DOHH2 (cell line): Measurements from ENCODE around the gene DMRTC1B.
"Not testable (repeated sequence)": the region's sequence is repeated elsewhere in the genome, so short reads cannot be mapped to it uniquely, and the experiment has no call there.

ENCODE experiments used
- H3F3A ChIP-seq: fragments of 200-600 bp; sonication (generic), shearing (Covaris generic); 2 replicates; pipeline ENCODE4 v1.6.0; 2016; ENCODE audit warnings: antibody characterized with exemption, mild to moderate bottlenecking; ENCODE audit not compliant: control insufficient read depth, insufficient read depth
- H3K27ac ChIP-seq: fragments of 200-600 bp; sonication (generic); 2 replicates; pipeline ENCODE4 v1.5.1; 2014; ENCODE audit warnings: low read depth, mild to moderate bottlenecking, low read length, moderate library complexity
- H3K27me3 ChIP-seq: fragments of 200-600 bp; sonication (generic); 2 replicates; pipeline ENCODE4 v1.6.1; 2014; ENCODE audit warnings: mild to moderate bottlenecking, low read length, mixed read lengths; ENCODE audit not compliant: control insufficient read depth
- H3K36me3 ChIP-seq: fragments of 200-600 bp; sonication (generic); 2 replicates; pipeline ENCODE4 v1.6.1; 2014; ENCODE audit warnings: mild to moderate bottlenecking, low read length, moderate library complexity, mixed read lengths; ENCODE audit not compliant: control insufficient read depth
- H3K4me1 ChIP-seq: fragments of 200-600 bp; sonication (generic); 2 replicates; pipeline ENCODE4 v1.6.1; 2014; ENCODE audit warnings: mild to moderate bottlenecking, low read length, mixed read lengths; ENCODE audit not compliant: control insufficient read depth
- H3K4me2 ChIP-seq: fragments of 200-600 bp; sonication (generic); 2 replicates; pipeline ENCODE4 v1.6.0; 2014; ENCODE audit warnings: mild to moderate bottlenecking, low read length, moderate library complexity
- H3K4me3 ChIP-seq: fragments of 200-600 bp; sonication (generic); 2 replicates; pipeline ENCODE4 v1.5.1; 2014; ENCODE audit warnings: mild to moderate bottlenecking, low read length, mixed read lengths
- H3K79me2 ChIP-seq: fragments of 200-600 bp; sonication (generic); 2 replicates; pipeline ENCODE4 v1.6.1; 2014; ENCODE audit warnings: mild to moderate bottlenecking, low read length, mixed read lengths; ENCODE audit not compliant: control insufficient read depth
- H3K9me2 ChIP-seq: fragments of 200-600 bp; sonication (generic); replicated peaks from 2 replicates; pipeline ENCODE4 v1.6.1; 2014; ENCODE audit warnings: mild to moderate bottlenecking, low read length, mixed read lengths; ENCODE audit not compliant: control insufficient read depth
- H3K9me3 ChIP-seq: fragments of 200-600 bp; sonication (generic); 2 replicates; pipeline ENCODE4 v1.6.1; 2014; ENCODE audit warnings: antibody characterized with exemption, low read length, mixed read lengths; ENCODE audit not compliant: control insufficient read depth, insufficient read depth
- H4K20me1 ChIP-seq: fragments of 200-600 bp; sonication (generic); 2 replicates; pipeline ENCODE4 v1.6.0; 2014; ENCODE audit warnings: low read depth, mild to moderate bottlenecking, antibody characterized with exemption, low read length, moderate library complexity; ENCODE audit not compliant: control insufficient read depth, insufficient read depth
- EZH2phosphoT487 ChIP-seq: fragments of 200-600 bp; sonication (generic); IDR thresholded peaks from 2 replicates; pipeline ENCODE4 v1.6.1; 2017; ENCODE audit warnings: borderline replicate concordance, mild to moderate bottlenecking, antibody characterized with exemption, low read length, moderate library complexity, mixed read lengths
- TF ChIP-seq, protein P1 (sequence below): fragments of 200-600 bp; sonication (generic); IDR thresholded peaks from one replicate; pipeline ENCODE4 v1.5.1; 2014; ENCODE audit warnings: antibody characterized with exemption, mild to moderate bottlenecking, low read depth, low read length; ENCODE audit not compliant: poor library complexity, severe bottlenecking

Gene DMRTC1B, protein sequence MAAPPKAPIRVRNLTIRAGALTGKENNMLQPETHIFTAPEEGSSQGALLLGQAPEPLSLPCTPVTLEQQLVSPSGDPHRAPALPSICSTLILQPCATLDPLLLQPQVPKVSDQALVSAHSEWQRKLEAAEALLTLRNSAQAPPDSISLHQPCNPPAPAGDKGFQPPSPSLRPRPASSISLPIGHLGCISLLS

DNA sequence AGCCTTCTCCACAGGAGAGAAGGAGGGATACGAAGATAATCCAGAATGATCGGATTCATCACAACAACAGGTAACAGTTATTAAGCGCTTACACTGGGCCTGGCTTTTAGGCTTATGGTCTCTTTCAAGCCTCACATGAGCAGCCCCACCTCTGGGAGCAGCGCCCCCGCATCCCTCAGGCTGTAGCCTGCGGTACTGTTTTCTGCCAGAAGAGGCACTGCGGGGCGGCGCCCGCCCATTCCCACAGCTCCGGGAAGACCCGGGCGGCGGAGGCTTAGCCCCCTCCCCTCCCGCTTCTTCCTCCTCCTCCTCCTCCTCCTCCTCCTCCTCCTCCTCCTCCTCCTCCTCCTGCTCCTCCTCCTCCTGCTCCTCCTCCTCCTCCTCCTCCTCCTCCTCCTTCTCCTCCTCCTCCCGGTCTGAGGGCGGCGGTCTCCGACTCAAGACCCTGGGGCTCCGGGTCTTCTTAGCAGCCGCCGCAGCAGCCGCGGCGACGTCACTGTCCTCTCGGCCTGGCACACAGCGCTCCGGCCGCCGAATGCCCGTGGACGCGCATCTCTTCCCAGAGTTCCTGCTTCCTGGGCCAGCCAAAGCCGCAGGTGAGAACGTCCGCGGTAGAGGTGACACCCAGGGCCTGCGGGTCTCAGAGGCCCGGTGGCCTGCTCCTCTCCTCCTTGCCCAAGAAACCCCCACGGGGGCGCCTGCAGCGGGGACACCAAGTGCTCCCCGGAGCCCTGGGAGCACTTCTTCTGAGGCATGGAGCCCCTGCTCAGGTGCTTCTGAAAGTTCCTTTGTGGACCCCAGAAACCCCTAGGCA lies at the start of gene DMRTC1B:
TSS of gene DMRTC1B (plus strand) at position 238 of the 814 bp plus-strand sequence. CDS start 68,246 bp downstream, outside the sequence.
- H3K36me3 ChIP-seq, H3K4me2 ChIP-seq, H3K4me3 ChIP-seq, H3K9me2 ChIP-seq, H3F3A ChIP-seq, H3K4me1 ChIP-seq, H3K79me2 ChIP-seq, H3K27me3 ChIP-seq, H3K9me3 ChIP-seq, H4K20me1 ChIP-seq, H3K27ac ChIP-seq: not testable (repeated sequence)

DNA sequence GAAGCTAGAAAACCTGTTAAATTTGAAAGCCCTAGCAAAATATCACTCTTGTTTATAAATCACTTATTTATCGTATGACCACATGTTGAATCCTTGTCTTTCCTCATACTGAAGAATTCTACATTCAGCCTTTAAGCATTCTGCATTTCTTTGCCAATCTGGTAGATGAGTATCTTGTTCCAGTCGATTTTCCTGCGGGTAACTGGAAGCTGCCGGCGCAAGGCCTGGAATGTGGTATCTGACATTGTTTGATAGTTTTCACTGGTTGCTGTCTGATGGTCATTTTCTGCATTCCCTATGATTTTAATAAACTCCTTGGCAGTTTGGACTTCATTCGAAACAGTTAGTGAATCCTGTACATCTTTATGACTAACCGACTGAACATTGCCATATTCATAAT lies 48.8 kb upstream of the DMRTC1B start:
- Histone ChIP-seq H3K4me3 (no peak overlapping the region), H3K27ac (no peak overlapping the region), H3K9me3 (no peaks in the 10 kb centered on the region), H4K20me1 (no peaks in the 10 kb centered on the region), H3K36me3 (no peaks in the 10 kb centered on the region), H3K27me3 (no peaks in the 10 kb centered on the region), H3K79me2 (no peaks in the 10 kb centered on the region), H3K9me2 (no peaks in the 10 kb centered on the region), H3K4me1 (no peaks in the 10 kb centered on the region), H3K4me2 (no peak overlapping the region), H3F3A (no peaks in the 10 kb centered on the region)
- no peak for TF ChIP-seq EZH2phosphoT487
- TF ChIP-seq, protein P1, sequence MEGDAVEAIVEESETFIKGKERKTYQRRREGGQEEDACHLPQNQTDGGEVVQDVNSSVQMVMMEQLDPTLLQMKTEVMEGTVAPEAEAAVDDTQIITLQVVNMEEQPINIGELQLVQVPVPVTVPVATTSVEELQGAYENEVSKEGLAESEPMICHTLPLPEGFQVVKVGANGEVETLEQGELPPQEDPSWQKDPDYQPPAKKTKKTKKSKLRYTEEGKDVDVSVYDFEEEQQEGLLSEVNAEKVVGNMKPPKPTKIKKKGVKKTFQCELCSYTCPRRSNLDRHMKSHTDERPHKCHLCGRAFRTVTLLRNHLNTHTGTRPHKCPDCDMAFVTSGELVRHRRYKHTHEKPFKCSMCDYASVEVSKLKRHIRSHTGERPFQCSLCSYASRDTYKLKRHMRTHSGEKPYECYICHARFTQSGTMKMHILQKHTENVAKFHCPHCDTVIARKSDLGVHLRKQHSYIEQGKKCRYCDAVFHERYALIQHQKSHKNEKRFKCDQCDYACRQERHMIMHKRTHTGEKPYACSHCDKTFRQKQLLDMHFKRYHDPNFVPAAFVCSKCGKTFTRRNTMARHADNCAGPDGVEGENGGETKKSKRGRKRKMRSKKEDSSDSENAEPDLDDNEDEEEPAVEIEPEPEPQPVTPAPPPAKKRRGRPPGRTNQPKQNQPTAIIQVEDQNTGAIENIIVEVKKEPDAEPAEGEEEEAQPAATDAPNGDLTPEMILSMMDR: no peak

DNA sequence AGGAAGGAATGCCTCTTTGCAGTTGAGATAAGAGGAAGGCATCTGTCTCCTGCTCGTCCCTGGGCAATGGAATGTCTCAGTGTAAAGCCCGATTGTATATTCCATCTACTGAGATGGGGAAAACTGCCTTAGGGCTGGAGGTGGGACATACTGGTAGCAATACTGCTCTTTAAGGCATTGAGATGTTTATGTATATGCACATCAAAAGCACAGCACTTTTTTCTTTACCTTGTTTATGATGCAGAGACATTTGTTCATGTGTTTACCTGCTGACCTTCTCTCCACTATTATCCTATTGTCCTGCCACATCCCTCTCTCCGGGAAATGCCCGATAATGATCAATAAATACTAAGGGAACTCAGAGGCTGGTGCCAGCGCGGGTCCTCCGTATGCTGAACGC lies 43.1 kb upstream of the DMRTC1B start:
- not testable (repeated sequence) for H3K4me3 ChIP-seq, H3K36me3 ChIP-seq, H4K20me1 ChIP-seq, H3K79me2 ChIP-seq, H3K27me3 ChIP-seq, H3K4me2 ChIP-seq, H3K27ac ChIP-seq, H3K4me1 ChIP-seq, H3K9me2 ChIP-seq, H3F3A ChIP-seq, H3K9me3 ChIP-seq

DNA sequence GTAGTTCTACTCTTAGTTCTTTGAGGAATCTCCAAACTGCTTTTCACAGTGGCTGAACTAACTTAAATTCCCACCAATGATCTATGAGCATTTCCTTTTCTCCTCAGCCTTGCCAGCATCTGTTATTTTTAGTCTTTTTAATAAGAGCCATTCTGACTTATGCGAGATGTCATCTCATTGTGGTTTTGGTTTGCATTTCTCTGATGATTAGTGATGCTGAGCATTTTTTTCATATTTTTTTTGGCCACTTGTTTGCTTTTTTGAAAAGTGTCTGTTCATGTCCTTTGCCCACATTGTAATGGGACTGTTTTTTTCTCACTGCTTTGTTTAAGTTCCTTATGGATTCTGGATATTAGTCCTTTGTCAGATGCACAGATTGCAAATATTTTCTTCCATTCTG lies 41.1 kb upstream of the DMRTC1B start:
- no peaks in the 10 kb centered on the region for H3K9me2 ChIP-seq
- no peaks in the 10 kb centered on the region for H4K20me1 ChIP-seq
- no peaks in the 10 kb centered on the region for H3K4me1 ChIP-seq
- no peaks in the 10 kb centered on the region for H3K9me3 ChIP-seq
- no peak overlapping the region for H3K4me2 ChIP-seq
- H3K27me3 ChIP-seq: no peaks in the 10 kb centered on the region
- H3F3A ChIP-seq: no peaks in the 10 kb centered on the region
- H3K4me3 ChIP-seq: no peak overlapping the region
- H3K79me2 ChIP-seq: no peaks in the 10 kb centered on the region
- TF ChIP-seq EZH2phosphoT487: no peak
- TF ChIP-seq, protein P1: no peak
- H3K27ac ChIP-seq: no peak overlapping the region
- H3K36me3 ChIP-seq: no peaks in the 10 kb centered on the region

DNA sequence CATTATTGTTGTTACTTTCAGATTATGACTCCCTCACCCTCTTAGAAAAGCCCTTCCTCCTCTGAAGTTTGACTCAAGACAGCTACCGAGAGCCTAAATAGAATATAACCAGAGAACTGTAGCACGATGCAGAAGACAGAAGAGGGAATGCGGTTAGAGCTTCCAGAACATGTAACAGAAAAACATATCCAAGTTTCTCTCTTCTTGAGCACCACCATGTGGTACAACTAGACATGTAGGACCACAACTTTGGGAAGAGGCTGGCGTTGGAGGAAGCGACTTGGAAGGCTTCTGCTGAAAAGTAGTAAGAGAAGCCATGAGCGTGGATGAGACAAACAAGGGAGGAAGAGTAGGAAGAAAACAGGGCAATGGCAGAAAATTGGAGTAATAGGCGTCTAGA lies 31.1 kb upstream of the DMRTC1B start:
- not testable (repeated sequence) for H3K79me2 ChIP-seq, H4K20me1 ChIP-seq, H3K36me3 ChIP-seq, H3K4me1 ChIP-seq, H3F3A ChIP-seq, H3K4me3 ChIP-seq, H3K9me2 ChIP-seq, H3K27ac ChIP-seq, H3K27me3 ChIP-seq, H3K9me3 ChIP-seq, H3K4me2 ChIP-seq

DNA sequence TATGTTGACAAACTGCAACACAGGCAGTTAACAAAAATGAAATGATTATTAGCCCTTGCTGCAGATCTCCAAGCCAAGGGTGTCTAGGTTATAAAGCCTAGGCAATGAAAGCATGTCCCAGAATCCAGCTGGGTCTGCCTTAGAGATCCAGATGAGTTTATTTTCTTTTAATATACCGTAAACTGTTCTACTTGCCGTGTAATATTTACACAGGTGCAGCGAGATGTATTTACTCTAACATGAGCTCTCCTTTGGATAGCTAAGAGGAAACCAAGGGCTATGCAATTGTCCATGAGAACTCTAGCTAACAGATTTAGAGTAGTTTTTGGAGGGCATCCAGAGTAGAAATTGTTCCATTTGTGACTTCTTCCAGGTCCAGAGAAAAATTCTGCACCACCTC lies 28.1 kb upstream of the DMRTC1B start:
- H3K4me1 ChIP-seq, H3K27ac ChIP-seq, H3K4me2 ChIP-seq, H3K4me3 ChIP-seq, H3K79me2 ChIP-seq, H3F3A ChIP-seq, H3K9me2 ChIP-seq, H3K9me3 ChIP-seq, H3K27me3 ChIP-seq, H4K20me1 ChIP-seq, H3K36me3 ChIP-seq: not testable (repeated sequence)
